Activated CD8-positive, alpha-beta memory T cell treated with anti-CD3 and anti-CD28 coated beads, Interleukin-2, amount 50 U/mL, for 4 hours (primary cell): ENCODE data around the gene ITPR1.

ENCODE experiments used
- DNase-seq: peaks from one replicate; pipeline ENCODE4 v3.0.0-alpha.2; 2020

ITPR1 gene

GRCh38 chr3:4511491-4512262, 18.5 kb downstream of the ITPR1 start:
- DNase-seq, result no peak

GRCh38 chr3:4512895-4513616, 19.9 kb downstream of the ITPR1 start:
- no peak for DNase-seq

GRCh38 chr3:4514321-4514720, 21.2 kb downstream of the ITPR1 start:
- DNase-seq, result no peak

GRCh38 chr3:4514916-4515315, 21.8 kb downstream of the ITPR1 start:
- no peak for DNase-seq

DNA sequence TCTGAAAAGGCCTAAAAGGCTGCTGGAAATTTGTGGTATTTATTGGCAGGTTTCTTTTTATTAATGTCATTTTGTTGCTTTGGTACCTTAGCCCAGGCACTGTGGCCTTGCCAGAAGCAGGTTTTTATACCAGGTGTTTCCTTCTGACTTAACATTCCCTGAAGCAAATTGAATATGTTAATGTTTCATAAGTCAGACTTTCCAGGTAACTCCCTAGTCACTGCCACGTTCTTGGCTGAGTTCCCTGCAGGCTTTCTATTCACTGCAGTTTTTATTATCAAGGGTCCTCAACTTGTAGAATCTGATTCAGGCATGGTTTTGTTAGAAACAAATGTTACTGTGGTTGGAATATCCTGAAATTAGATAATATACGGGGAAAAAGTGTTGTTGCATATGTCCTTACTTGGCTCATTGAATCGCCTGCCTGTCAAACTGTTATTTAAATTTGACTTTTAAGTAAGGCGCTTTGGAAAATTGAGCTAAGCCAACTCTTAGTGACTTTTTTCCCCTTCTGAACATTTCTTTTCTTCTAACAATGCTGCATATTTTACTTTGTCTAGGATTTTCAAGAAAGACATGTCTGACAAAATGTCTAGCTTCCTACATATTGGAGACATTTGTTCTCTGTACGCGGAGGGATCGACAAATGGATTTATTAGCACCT, 22.9 kb downstream of the ITPR1 start:
- no peak for DNase-seq

DNA sequence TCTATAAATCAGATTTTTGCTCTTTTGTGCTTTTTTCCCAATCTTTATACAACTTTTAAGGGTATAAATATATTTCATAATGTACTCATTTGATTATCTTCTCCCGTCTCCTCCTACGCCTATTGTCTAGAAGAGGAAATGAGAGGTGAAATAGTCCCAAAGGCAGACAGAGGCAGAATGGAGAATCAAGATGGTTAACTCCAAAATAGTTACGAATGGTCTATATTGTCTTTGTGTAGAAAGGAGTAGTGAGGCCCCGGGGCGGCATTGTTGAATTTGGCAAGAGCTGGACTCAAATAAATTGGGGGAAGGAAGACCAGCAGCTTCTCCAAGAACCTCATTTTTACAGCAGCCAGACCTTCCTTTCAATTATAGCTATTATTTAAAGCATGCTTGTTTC, 23.9 kb downstream of the ITPR1 start:
- no peak for DNase-seq

DNA sequence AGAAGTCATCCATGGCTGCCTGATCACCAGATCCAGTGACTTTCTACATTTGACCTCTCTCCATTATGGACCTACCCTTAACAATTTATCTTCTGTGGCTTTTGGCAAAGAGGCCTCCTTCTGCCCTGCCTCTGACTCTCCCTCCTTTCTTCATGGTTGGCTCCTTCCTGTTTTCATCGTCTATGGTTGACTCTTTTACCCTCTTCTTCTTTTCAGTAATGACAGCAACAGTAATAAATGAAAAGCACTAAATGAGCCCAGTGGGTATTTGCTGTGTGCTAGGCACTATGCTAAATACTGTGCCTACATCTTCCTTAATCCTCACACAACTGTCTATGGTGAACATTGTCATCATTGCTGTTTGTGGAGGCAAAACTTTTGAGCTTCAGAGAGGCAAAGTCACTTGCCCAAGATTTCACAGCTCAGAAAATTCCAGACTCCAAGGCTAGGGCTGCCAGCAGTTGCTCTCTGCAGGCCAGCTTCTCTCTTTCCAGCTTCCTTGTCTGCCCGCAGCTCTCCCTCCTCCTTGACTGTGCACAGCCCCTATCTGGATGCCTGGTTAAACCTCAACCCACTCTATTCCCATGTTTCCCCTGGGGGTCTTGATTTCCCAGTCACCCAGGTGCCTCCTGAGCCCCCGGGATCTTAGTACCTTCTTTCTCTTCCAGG, 24.6 kb downstream of the ITPR1 start:
- no peak for DNase-seq

DNA sequence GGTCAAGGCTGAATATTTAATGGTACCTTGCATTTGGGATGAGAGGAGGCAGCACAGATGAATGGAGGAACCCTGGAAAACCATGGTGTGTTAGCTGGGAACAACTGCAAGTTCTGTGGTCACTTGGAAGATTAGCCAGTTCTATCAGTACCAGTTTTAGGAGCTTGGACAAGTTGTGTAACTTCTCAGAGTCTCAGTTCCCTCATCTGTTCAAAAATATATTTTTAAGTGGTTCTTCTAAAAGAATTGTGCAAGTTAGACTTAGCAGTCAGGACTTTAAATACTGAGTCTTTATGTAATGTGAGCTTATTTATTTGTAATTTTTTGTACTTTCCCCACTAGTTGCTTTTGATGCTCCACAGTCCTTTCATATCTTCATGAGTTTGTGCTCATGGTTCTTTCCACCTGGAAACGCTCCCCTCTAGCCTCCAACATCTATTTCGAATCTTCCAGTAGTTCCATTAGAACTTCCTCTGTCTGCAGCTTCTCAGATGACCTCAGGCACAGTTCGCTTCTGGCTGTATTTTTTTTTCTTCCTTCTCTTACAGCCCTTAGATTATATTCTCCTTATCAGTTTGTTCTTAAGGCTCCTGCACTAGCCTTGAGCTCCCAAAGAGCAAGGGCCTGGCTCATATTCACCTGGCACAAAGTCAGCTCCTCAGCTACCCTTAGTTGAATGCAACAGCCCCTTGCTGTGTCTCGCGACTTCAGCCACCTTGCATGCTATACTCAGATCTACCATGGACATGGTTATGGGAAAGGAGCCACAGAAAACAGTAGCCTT, 27.1 kb downstream of the ITPR1 start:
- no peak for DNase-seq

DNA sequence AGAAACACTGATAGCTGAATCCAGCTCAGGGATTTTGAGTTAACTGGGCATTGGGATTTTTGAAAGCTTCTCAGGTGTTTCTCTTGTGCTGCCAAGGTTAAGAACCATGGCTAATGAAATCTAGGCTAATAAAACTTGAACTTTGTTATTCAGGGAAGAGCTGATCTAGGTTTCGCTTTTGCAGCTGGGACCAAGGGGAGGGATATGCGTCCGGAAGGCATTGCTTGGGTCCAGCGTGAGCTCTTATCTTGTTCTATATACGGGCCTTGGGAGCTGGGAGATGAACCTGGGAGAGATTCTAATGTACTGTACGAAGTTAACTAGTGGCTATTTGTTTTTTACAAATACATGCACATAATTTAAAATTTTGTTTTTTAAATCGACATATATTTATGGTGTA, 29.8 kb downstream of the ITPR1 start:
- no peak for DNase-seq

GRCh38 chr3:4523710-4524698, 30.9 kb downstream of the ITPR1 start:
- DNase-seq, result no peak

DNA sequence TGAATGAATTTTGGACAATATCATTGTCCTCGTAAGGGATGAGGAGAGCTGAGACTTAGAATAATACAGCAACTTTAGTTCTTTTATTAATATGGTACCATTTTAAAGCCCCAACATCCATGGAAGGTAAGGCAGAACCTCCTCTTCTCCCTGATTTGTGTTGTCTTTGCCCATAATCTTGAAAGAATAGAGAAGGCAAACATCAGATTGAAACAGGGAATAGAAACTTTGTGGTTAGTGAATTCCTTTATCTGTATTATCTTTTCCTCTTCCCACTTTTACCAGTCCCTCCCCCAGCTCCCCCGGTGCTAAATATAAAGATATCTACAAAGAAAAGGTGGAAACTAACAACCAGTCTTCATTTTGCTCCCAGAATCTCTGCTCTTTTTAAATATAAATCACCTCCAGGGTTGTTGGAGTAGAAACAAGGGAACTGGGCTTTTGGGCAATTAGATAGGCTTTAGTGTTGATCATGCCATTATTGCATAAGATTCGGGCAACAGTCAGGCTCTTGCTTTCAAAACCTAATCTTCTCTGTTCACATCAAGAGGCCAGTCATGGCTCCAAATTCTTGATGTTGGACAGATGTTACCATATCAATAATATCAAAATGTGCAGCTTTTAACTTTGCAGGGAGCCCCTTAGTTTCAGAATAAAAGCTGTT, 32.5 kb downstream of the ITPR1 start:
- no peak for DNase-seq

- no peak for DNase-seq
Measured at GRCh38 chr3:4528320-4528719, 35.2 kb downstream of the ITPR1 start.

DNA sequence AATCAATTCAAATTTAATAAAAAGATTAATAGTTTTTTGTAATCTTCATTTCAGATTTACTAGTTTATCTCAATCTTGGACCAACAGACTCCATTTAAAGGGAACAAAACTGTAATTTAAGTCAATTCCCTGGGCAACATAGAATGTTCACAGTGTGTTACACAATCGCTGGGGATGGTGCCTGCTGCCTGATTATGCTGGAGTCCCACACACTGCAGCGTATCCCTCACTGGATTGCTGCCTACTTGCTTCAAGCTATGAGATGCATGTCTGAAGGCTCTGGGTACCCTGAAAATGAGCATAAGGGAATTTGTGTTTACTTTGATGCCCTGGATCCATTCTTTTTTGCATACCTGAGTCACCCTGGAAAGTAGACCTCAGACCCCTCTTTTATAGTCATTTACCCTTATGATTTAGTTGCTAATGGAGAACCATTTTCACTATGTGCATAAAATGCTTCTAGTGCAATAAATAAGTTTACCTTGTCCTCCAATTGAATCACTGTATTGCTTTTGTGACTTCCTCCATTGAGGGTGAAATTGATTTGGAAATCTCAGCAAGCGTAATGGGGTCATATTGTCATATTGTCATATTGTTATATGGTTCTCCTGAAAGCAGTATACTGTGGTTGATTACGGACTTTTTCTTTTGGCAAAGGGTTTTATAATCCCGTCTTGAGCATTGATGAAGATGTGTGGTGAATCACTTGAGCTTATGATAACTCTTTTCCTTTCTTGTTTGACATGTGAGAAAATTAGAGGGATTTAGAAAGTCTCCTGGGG, 35.9 kb downstream of the ITPR1 start:
- DNase-seq, result no peak

DNA sequence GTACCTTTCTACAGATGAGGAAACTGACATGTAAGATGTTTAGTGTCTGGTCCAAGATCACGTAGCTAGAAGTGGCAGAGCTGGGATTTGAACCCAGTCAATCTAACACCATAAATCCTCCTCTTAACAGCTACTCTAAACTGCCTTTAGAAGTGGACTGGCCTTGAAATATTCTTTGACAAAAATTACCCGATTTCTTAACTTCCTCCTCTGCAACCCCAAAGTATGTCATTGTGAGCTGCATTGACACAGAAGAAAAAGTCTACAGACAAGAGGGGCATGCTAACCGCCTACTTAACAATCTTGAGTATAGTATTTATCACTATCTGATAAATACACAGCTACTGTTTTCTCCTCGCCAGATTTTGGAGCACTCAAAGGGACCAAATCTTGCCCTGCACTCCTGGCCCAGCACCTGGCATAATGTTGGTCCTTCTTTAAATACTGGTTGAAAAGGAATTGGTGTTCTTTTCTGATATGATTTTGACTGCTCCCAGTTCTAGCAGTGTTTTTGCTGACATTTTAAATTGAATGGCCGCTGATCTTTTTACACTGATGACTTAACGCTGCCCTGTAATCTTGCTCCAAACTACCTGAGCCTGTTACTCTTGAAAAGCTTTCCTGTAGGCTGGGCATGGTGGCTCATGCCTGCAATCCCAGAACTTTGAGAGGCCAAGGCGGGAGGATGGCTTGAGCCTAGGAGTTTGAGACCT, 36.9 kb downstream of the ITPR1 start:
- DNase-seq, result no peak

GRCh38 chr3:4531478-4532025, 38.4 kb downstream of the ITPR1 start:
- no peak for DNase-seq

DNA sequence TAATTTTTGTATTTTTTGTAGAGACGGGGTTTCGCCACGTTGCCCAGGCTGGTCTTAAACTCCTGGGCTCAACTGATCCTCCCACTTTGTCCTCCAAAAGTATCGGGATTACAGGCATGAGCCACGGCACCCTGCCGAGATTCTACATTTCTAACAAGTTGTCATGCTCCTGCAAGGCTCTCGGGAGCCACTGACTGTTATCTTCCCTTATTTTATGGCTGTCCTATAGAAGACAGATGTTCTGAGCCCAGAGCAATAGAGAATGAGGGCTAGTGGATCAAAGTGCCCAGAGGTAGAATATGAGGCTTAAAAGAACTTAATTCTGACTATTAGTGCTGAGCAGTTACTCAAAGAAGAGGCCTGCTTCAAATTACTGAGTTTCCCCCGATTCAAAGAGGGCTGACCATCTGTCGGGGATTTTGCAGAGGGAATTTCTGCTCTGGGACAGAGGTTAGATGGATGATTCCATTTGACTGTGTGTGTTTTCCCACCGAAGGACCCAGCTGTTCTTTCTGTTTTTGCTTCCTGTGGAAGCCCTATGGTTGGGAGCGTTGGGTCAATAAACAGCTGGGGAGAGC, 39.5 kb downstream of the ITPR1 start:
- no peak for DNase-seq

- DNase-seq, result no peak
Measured at GRCh38 chr3:4533489-4534443, 40.6 kb downstream of the ITPR1 start.
